EH (cell line): ENCODE measurements around the gene NMB.
A peak's percentile ranks its signal among the peaks of the same experiment; 100 is the strongest.

Experiments
- DNase-seq: peaks from one replicate; pipeline ENCODE4 v3.0.0-alpha.2; 2015; ENCODE audit warnings: low read depth

Gene NMB

GRCh38 chr15:84611631-84612030 is 46.4 kb downstream of the NMB start:
- DNase-seq, result peak; percentile 35

DNA sequence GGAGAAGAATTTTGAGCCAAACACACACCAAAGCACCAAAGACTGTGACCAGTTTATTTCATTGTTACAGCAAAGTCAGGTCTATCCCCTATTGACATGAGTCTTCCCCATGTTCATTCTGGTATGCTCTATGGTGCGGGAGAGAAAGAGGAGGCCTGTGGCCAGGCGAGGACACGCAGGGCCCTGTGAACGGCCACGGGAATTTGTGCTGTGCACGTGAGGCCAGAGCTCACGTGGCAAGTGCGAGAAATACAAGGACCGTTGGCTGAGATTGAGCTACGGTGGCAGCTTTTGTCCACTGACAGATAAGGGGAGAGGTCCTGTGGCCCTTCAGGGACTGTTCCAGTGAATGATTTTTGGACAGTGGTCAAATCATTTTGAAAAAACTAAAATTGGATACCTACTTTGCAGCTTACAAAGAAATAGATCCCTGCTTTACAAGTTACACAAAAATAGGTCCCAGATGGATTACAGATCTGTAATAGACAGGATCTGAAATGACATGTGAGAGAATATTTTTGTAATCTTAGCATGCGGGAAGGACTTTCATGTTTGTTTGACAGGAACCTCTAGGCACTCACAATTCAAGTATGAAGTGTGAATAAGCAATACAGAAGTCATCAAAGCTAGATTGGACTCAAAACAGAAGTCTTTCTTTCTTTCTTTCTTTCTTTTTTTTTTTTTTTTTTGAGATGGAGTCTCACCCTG is 48.0 kb downstream of the NMB start:
- DNase-seq, result no peak

DNA sequence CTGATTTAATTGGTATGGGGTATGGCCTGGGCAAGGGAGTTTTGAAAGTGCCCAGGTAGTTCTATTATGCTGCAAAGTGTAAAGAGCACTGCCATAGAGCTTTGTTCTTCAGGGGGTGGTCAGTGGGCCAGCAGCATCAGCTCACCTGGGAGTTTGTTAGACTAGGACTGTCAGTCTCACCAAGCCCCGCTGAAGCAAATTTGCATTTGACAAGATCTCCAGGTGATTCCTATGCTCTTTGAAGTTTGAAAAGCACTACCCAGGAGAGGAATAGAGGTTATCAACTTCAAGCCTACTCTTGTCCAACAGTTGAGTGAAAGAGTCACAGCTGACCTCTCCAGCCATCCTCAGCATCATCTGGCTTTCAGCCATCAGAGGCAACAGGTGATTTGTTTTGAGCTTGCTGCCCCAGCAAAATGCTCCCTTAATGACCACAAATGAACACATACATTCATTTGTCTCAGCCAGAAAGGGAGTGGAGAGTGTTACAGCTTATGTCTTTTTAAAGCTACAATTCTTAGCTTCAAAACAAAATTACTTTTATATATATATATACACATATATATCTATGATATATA is 49.2 kb downstream of the NMB start:
- DNase-seq, result no peak

- no peak for DNase-seq
Measured at GRCh38 chr15:84606653-84607120, 51.3 kb downstream of the NMB start.

DNA sequence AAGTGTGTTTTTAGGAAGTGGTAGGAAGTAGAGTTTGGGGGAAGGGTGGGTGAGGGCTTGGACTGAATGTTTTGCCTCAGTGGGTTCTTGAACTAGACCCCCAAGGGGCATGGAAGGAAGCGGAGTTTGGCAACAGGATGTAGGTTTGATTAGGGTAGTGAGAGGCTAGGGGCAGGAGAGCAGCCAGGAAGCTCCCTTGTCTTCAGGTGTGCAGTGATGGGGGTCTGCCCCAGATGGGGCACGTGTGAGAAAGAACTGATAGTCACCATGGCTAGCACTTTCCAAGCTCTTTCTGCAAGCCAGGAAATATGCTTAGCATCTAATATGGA is 52.5 kb downstream of the NMB start:
- no peak for DNase-seq
